Esophagus squamous epithelium (tissue), 5 donors: ENCODE results near the gene PCSK6. TPM values are rescaled to one million over a fixed set of nuclear protein-coding genes. Genes with fewer than 3 reads are reported as not detected.

Source experiments
- DNase-seq: peaks from one replicate; lab custom pipeline; 2025; lab: John Stamatoyannopoulos, UW
- H3K27ac ChIP-seq, 4 donors: fragments of 200-600 bp; sonication (generic); one replicate each; pipeline ENCODE4 v1.5.1; 2016 to 2019; ENCODE audit warnings: mild to moderate bottlenecking in 1 of 4
- H3K27me3 ChIP-seq, 4 donors: fragments of 200-600 bp; sonication (generic); 1 replicate in 3 of 4; 2 replicates in 1 of 4; pipeline versions ENCODE4 v1.5.1 to v1.6.0; 2017 to 2021; ENCODE audit warnings: antibody characterized with exemption in 1 of 4
- H3K36me3 ChIP-seq, 3 donors: fragments of 200-600 bp; sonication (generic); one replicate each; pipeline ENCODE4 v1.5.1; 2016 to 2019
- H3K4me1 ChIP-seq, 3 donors: fragments of 200-600 bp; sonication (generic); one replicate each; pipeline ENCODE4 v1.5.1; 2017 to 2019
- H3K4me3 ChIP-seq, 4 donors: fragments of 200-600 bp; sonication (generic); 1 replicate in 3 of 4; 2 replicates in 1 of 4; pipeline ENCODE4 v1.5.1; 2016 to 2019; ENCODE audit warnings: mild to moderate bottlenecking in 2 of 4, moderate library complexity in 1 of 4
- H3K9me3 ChIP-seq, 3 donors: fragments of 200-600 bp; sonication (generic); one replicate each; pipeline ENCODE4 v1.5.1; 2016 to 2019
- CTCF ChIP-seq, 6 experiments: fragments of 450-650 bp in 4 of 6; fragments of 200-600 bp in 2 of 6; sonication (generic) in 2 of 6; IDR thresholded peaks; one replicate each; pipeline ENCODE4 v1.5.1; 2016 to 2019; ENCODE audit warnings: antibody characterized with exemption in 6 of 6, mild to moderate bottlenecking in 4 of 6, moderate library complexity in 4 of 6
- POLR2A ChIP-seq, 4 donors: fragments of 450-650 bp; IDR thresholded peaks; one replicate each; pipeline ENCODE4 v1.6.1; 2017; ENCODE audit warnings: antibody characterized with exemption in 4 of 4, mild to moderate bottlenecking in 4 of 4, moderate library complexity in 3 of 4
- WGBS, 2 donors: methylation state at CpG; one replicate each; pipeline ENCODE4 v1.1.5; 2018; 5-methylcytosine and 5-hydroxymethylcytosine counted together
- intact Hi-C: fragments of 100-400 bp; cut with DNase I; formaldehyde crosslinking; loops from one replicate; pipeline ENCODE4 v1.15.0; 2022
- total RNA-seq, 4 donors: library from RNA; depleted of rRNA; stranded (reverse); fragments of >200 nt; gene quantifications; one replicate each; pipeline ENCODE4 v1.1.0, GENCODE V29; 2016
- donor health status: DM: yes; HTN: yes; CAD: no.

Gene PCSK6
- total RNA-seq, 4 donors from 2014 or later, result 5.1 to 13.8 (median 9.2) TPM

- Histone ChIP-seq H3K9me3 (no peaks in the 10 kb centered on the region), H3K36me3 (peaks cover 0 to 1% (median 0%) of the 10 kb centered on the region in 3 donors), H3K4me3 (no peak overlapping the region), H3K27me3 (no peaks in the 10 kb centered on the region), H3K27ac (no peak overlapping the region), H3K4me1 (peaks cover 0 to 37% (median 12%) of the 10 kb centered on the region in 3 donors)
- 89 to 90% methylated on average over 3 to 4 of the region's 4 CpGs for WGBS, 2 donors
- DNase-seq, result no peak
- TF ChIP-seq POLR2A (IDR thresholded peaks at IDR 0.05), result no peak
- no peak for TF ChIP-seq CTCF (IDR thresholded peaks at IDR 0.05)
- intact Hi-C loops, result no loop called here
Measured at GRCh38 chr15:101264011-101264410, 225.5 kb downstream of the PCSK6 start.

- intact Hi-C loops, result no loop called here
- TF ChIP-seq CTCF (IDR thresholded peaks at IDR 0.05) (no peak), POLR2A (IDR thresholded peaks at IDR 0.05) (no peak)
- WGBS, 2 donors, result 83% methylated on average over 4 of the region's 4 CpGs
Measured at GRCh38 chr15:101262551-101262950, 227.0 kb downstream of the PCSK6 start.

GRCh38 chr15:101258238-101259144, 231.0 kb downstream of the PCSK6 start:
- intact Hi-C loops, result loop anchor here (2.0 to 5.0 kb wide), 2 partner anchors 170 to 241 kb away; no protein-coding TSS in a partner anchor
- no peak overlapping the region for H3K27ac ChIP-seq
- DNase-seq, result no peak
- H3K4me1 ChIP-seq, result peaks cover 0 to 13% (median 0%) of the 10 kb centered on the region in 3 donors
- H3K27me3 ChIP-seq, result no peaks in the 10 kb centered on the region
- H3K36me3 ChIP-seq, result no peaks in the 10 kb centered on the region
- TF ChIP-seq POLR2A (IDR thresholded peaks at IDR 0.05), result no peak
- peak; percentile 74 to 93 (median 87) for TF ChIP-seq CTCF (IDR thresholded peaks at IDR 0.05)
- no peaks in the 10 kb centered on the region for H3K9me3 ChIP-seq
- H3K4me3 ChIP-seq, result no peak overlapping the region
- WGBS, 2 donors, result 26 to 32% methylated on average over 8 to 11 of the region's 11 CpGs

More at GRCh38 chr15:101262551-101262950, 227.0 kb downstream of the PCSK6 start:
- H3K27ac ChIP-seq, result no peak overlapping the region
- DNase-seq, result no peak
- no peaks in the 10 kb centered on the region for H3K9me3 ChIP-seq
- no peaks in the 10 kb centered on the region for H3K36me3 ChIP-seq
- H3K4me1 ChIP-seq, result peaks cover 0 to 40% (median 9%) of the 10 kb centered on the region in 3 donors
- H3K4me3 ChIP-seq, result no peak overlapping the region
- H3K27me3 ChIP-seq, result no peaks in the 10 kb centered on the region

GRCh38 chr15:101256757-101257156, 232.8 kb downstream of the PCSK6 start:
- Histone ChIP-seq H3K27me3 (no peaks in the 10 kb centered on the region), H3K4me3 (no peak overlapping the region), H3K4me1 (peaks cover 0 to 24% (median 5%) of the 10 kb centered on the region in 3 donors), H3K9me3 (no peaks in the 10 kb centered on the region), H3K27ac (no peak overlapping the region), H3K36me3 (no peaks in the 10 kb centered on the region)
- 86 to 94% methylated on average over 6 of the region's 6 CpGs for WGBS, 2 donors
- DNase-seq, result no peak
- TF ChIP-seq CTCF (IDR thresholded peaks at IDR 0.05), result peak in 2 of 6 experiments; percentile 12 to 40
- TF ChIP-seq POLR2A (IDR thresholded peaks at IDR 0.05), result no peak
- intact Hi-C loops, result loop anchor here (5.0 kb wide), 1 partner anchor 239 kb away; no protein-coding TSS in a partner anchor
